ENCODE results near the gene NUCKS1. TPM values are rescaled to one million over a fixed set of nuclear protein-coding genes. Genes with fewer than 3 reads are reported as not detected.

The NUCKS1 gene
- total RNA-seq, 2 experiments from 2014 or later = 152 to 287 TPM

GRCh38 chr1:205760606-205761005, 10.6 kb upstream of the NUCKS1 start:
- intact Hi-C loops (cut with micrococcal nuclease; ENCODE audit: unreplicated experiment) = no loop called here
- Histone ChIP-seq H3K4me1 (ENCODE audit: insufficient read depth, low read length, poor library complexity, severe bottlenecking) (no peaks in the 10 kb centered on the region), H3K4me2 (ENCODE audit: low read length) (no peak overlapping the region), H3K4me3 (ENCODE audit: low read depth, low read length, poor library complexity, severe bottlenecking) (no peak overlapping the region), H3K9me2 (ENCODE audit: insufficient read depth, low read length) (no peaks in the 10 kb centered on the region), H3K79me2 (ENCODE audit: insufficient read depth, low read depth, low read length) (no peaks in the 10 kb centered on the region), H3K9me3 (ENCODE audit: low read length) (no peaks in the 10 kb centered on the region), H3K27ac (ENCODE audit: low read depth, low read length, poor library complexity, severe bottlenecking) (no peak overlapping the region), H4K20me1 (ENCODE audit: insufficient read depth, low read length) (no peaks in the 10 kb centered on the region), H2AFZ (ENCODE audit: low read length) (no peak overlapping the region), H3K36me3 (ENCODE audit: insufficient read depth, low read length) (no peaks in the 10 kb centered on the region)
- CTCF ChIA-PET (ENCODE audit: unreplicated experiment) = no interaction called here
- POLR2A ChIA-PET = no interaction called here
- no peak for DNase-seq (ENCODE audit: low spot score)
- no TSS peak for BruUV-seq (replicated peaks)
- TF ChIP-seq EZH2phosphoT487 (IDR thresholded peaks at IDR 0.05; ENCODE audit: borderline replicate concordance, low read depth, low read length) = no peak
- TF ChIP-seq, protein P1, sequence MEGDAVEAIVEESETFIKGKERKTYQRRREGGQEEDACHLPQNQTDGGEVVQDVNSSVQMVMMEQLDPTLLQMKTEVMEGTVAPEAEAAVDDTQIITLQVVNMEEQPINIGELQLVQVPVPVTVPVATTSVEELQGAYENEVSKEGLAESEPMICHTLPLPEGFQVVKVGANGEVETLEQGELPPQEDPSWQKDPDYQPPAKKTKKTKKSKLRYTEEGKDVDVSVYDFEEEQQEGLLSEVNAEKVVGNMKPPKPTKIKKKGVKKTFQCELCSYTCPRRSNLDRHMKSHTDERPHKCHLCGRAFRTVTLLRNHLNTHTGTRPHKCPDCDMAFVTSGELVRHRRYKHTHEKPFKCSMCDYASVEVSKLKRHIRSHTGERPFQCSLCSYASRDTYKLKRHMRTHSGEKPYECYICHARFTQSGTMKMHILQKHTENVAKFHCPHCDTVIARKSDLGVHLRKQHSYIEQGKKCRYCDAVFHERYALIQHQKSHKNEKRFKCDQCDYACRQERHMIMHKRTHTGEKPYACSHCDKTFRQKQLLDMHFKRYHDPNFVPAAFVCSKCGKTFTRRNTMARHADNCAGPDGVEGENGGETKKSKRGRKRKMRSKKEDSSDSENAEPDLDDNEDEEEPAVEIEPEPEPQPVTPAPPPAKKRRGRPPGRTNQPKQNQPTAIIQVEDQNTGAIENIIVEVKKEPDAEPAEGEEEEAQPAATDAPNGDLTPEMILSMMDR (conservative IDR thresholded peaks at IDR 0.05; ENCODE audit: low read length) = no peak

GRCh38 chr1:205756552-205756951, 6.6 kb upstream of the NUCKS1 start:
- Histone ChIP-seq H3K79me2 (ENCODE audit: insufficient read depth, low read depth, low read length) (no peaks in the 10 kb centered on the region), H3K4me3 (ENCODE audit: low read depth, low read length, poor library complexity, severe bottlenecking) (no peak overlapping the region), H3K9me3 (ENCODE audit: low read length) (no peaks in the 10 kb centered on the region), H2AFZ (ENCODE audit: low read length) (no peak overlapping the region), H4K20me1 (ENCODE audit: insufficient read depth, low read length) (no peaks in the 10 kb centered on the region), H3K4me1 (ENCODE audit: insufficient read depth, low read length, poor library complexity, severe bottlenecking) (no peaks in the 10 kb centered on the region), H3K36me3 (ENCODE audit: insufficient read depth, low read length) (no peaks in the 10 kb centered on the region), H3K4me2 (ENCODE audit: low read length) (no peak overlapping the region), H3K27ac (ENCODE audit: low read depth, low read length, poor library complexity, severe bottlenecking) (no peak overlapping the region), H3K9me2 (ENCODE audit: insufficient read depth, low read length) (no peaks in the 10 kb centered on the region)
- TF ChIP-seq, protein P1 (conservative IDR thresholded peaks at IDR 0.05; ENCODE audit: low read length) = no peak
- TF ChIP-seq EZH2phosphoT487 (IDR thresholded peaks at IDR 0.05; ENCODE audit: borderline replicate concordance, low read depth, low read length) = no peak
- intact Hi-C loops (cut with micrococcal nuclease; ENCODE audit: unreplicated experiment) = no loop called here
- no TSS peak for BruUV-seq (replicated peaks)
- no peak for DNase-seq (ENCODE audit: low spot score)
- ChIA-PET POLR2A (interaction anchor here (0.6 kb wide), 1 partner anchor 296 kb away, joined by 3 read pairs; no protein-coding TSS in a partner anchor), CTCF (ENCODE audit: unreplicated experiment) (no interaction called here)

- Histone ChIP-seq H4K20me1 (ENCODE audit: insufficient read depth, low read length) (no peaks in the 10 kb centered on the region), H3K27ac (ENCODE audit: low read depth, low read length, poor library complexity, severe bottlenecking) (no peak overlapping the region), H3K4me2 (ENCODE audit: low read length) (no peak overlapping the region), H3K4me1 (ENCODE audit: insufficient read depth, low read length, poor library complexity, severe bottlenecking) (peaks cover 7% of the 10 kb centered on the region), H3K4me3 (ENCODE audit: low read depth, low read length, poor library complexity, severe bottlenecking) (no peak overlapping the region), H3K79me2 (ENCODE audit: insufficient read depth, low read depth, low read length) (peaks cover 1% of the 10 kb centered on the region; the same call in 1 of the 2 replicates), H3K9me3 (ENCODE audit: low read length) (no peaks in the 10 kb centered on the region), H3K9me2 (ENCODE audit: insufficient read depth, low read length) (no peaks in the 10 kb centered on the region), H3K36me3 (ENCODE audit: insufficient read depth, low read length) (no peaks in the 10 kb centered on the region), H2AFZ (ENCODE audit: low read length) (no peak overlapping the region)
- TF ChIP-seq, protein P1 (conservative IDR thresholded peaks at IDR 0.05; ENCODE audit: low read length) = no peak
- TF ChIP-seq EZH2phosphoT487 (IDR thresholded peaks at IDR 0.05; ENCODE audit: borderline replicate concordance, low read depth, low read length) = no peak
- ChIA-PET POLR2A (interaction anchor here (0.6 to 1.6 kb wide), 2 partner anchors 10 to 13 kb away, joined by 4 to 6 read pairs; no protein-coding TSS in a partner anchor), CTCF (ENCODE audit: unreplicated experiment) (no interaction called here)
- no peak for DNase-seq (ENCODE audit: low spot score)
- no TSS peak for BruUV-seq (replicated peaks)
- intact Hi-C loops (cut with micrococcal nuclease; ENCODE audit: unreplicated experiment) = loop anchor here (5.0 kb wide), 1 partner anchor 287 kb away; no protein-coding TSS in a partner anchor
Measured at GRCh38 chr1:205754857-205755256, 4.9 kb upstream of the NUCKS1 start.
